K562 (cell line): ENCODE measurements around the gene CLDN7. TPM values are rescaled to one million over a fixed set of nuclear protein-coding genes. Genes with fewer than 3 reads are reported as not detected.

Experiments
- ATAC-seq: fragments of 200-7000 bp; cut with Tn5 transposase; 3 replicates; pipeline ENCODE4 v1.9.1; 2020; ENCODE audit warnings: moderate library complexity
- BruUV-seq: library from RNA; stranded (reverse); fragments of 400-500 nt; replicated peaks from 2 replicates; lab custom pipeline; 2021; lab: Mats Ljungman, UMichigan
- CTCF ChIA-PET: fragments of 300-600 bp; formaldehyde crosslinking; extraction: SDS; loops from one replicate; lab custom pipeline; 2021; ENCODE audit warnings: low intra/inter-chr PET ratio; lab: Yijun Ruan, JAX
- POLR2A ChIA-PET: fragments of 300-600, 350-650 bp; sonication (Branson Sonifier 250); formaldehyde crosslinking; extraction: SDS; loops from one replicate; lab custom pipeline; 2021; ENCODE audit warnings: antibody characterized with exemption, inconsistent platforms; lab: Yijun Ruan, JAX
- DNase-seq, 4 experiments: peaks; one replicate each; pipeline versions ENCODE4 v3.0.0 to v3.0.0-alpha.2; 2011 to 2018; ENCODE audit warnings: low spot score in 3 of 4, mixed read lengths in 3 of 4; ENCODE audit errors: extremely low read depth in 1 of 4
- FAIRE-seq: peaks from 2 replicates; lab custom pipeline; 2011; peaks lifted over from hg19 to GRCh38; lab: Jason Lieb, UNC
- H2AFZ ChIP-seq: 2 replicates; pipeline ENCODE4 v1.6.0; 2011; ENCODE audit warnings: low read depth, low read length, control low read depth, inconsistent platforms
- H3K27ac ChIP-seq: fragments of 200-600 bp; 3 replicates; pipeline ENCODE4 v1.8.0; 2011; ENCODE audit warnings: low read depth, mild to moderate bottlenecking, control low read depth, inconsistent platforms, low read length, moderate library complexity, mixed read lengths; ENCODE audit errors: extremely low read depth
- H3K27me3 ChIP-seq, 2 experiments: fragments of 300-600 bp in 1 of 2; 2 replicates in 1 of 2; 3 replicates in 1 of 2; pipeline versions ENCODE4 v1.6.0 to v1.8.0; 2011; ENCODE audit warnings: inconsistent platforms in 2 of 2, low read length in 2 of 2, mild to moderate bottlenecking in 1 of 2, mixed read lengths in 1 of 2, moderate library complexity in 1 of 2; ENCODE audit not compliant: control insufficient read depth in 2 of 2, insufficient read depth in 2 of 2
- H3K36me3 ChIP-seq: fragments of 300-600 bp; 3 replicates; pipeline ENCODE4 v1.8.0; 2011; ENCODE audit warnings: mild to moderate bottlenecking, low read length, inconsistent platforms; ENCODE audit not compliant: control insufficient read depth, insufficient read depth
- H3K4me1 ChIP-seq, 2 experiments: fragments of 200-600 bp in 1 of 2; replicated peaks in 1 of 2; 2 replicates in 1 of 2; 3 replicates in 1 of 2; pipeline versions ENCODE4 v1.5.1 to v1.8.0; 2011; ENCODE audit warnings: inconsistent platforms in 2 of 2, low read length in 2 of 2, mild to moderate bottlenecking in 1 of 2, mixed read lengths in 1 of 2, moderate library complexity in 1 of 2; ENCODE audit not compliant: control insufficient read depth in 2 of 2, insufficient read depth in 2 of 2
- H3K4me2 ChIP-seq: 2 replicates; pipeline ENCODE4 v1.6.1; 2011; ENCODE audit warnings: low read length, control low read depth, inconsistent platforms, mixed read lengths; ENCODE audit not compliant: insufficient read depth
- H3K4me3 ChIP-seq: fragments of 200-600 bp; sonication (generic), shearing (Covaris generic); 2 replicates; pipeline ENCODE4 v1.5.1; 2016; ENCODE audit warnings: control low read depth, inconsistent platforms
- H3K79me2 ChIP-seq: fragments of 200-600 bp; 3 replicates; pipeline ENCODE4 v1.8.0; 2011; ENCODE audit warnings: low read length, inconsistent platforms; ENCODE audit not compliant: control insufficient read depth, insufficient read depth
- H3K9ac ChIP-seq, 2 experiments: 2 replicates each; pipeline versions ENCODE4 v1.6.0 to v1.6.1; 2011; ENCODE audit warnings: low read depth in 2 of 2, low read length in 2 of 2, control low read depth in 1 of 2, inconsistent platforms in 1 of 2, mild to moderate bottlenecking in 1 of 2, mixed read lengths in 1 of 2; ENCODE audit not compliant: insufficient read depth in 1 of 2
- H3K9me1 ChIP-seq: one replicate; pipeline ENCODE4 v1.6.0; 2011; ENCODE audit warnings: inconsistent platforms, mild to moderate bottlenecking, low read length, moderate library complexity; ENCODE audit not compliant: control insufficient read depth, insufficient read depth
- H3K9me3 ChIP-seq: replicated peaks from 2 replicates; pipeline ENCODE4 v1.5.1; 2011; ENCODE audit warnings: low read depth, low read length, inconsistent platforms; ENCODE audit not compliant: control insufficient read depth, insufficient read depth
- H4K20me1 ChIP-seq: replicated peaks from 2 replicates; pipeline ENCODE4 v1.6.1; 2011; ENCODE audit warnings: low read length, inconsistent platforms, mixed read lengths; ENCODE audit not compliant: control insufficient read depth, insufficient read depth
- ASH1L ChIP-seq: fragments of 450-650 bp; IDR thresholded peaks from 2 replicates; pipeline ENCODE4 v1.6.1; 2018; ENCODE audit warnings: borderline replicate concordance, mild to moderate bottlenecking, low read depth; ENCODE audit not compliant: partially characterized antibody
- BDP1 ChIP-seq: IDR thresholded peaks from 3 replicates; pipeline ENCODE4 v1.6.1; 2011; ENCODE audit not compliant: insufficient read length, insufficient read depth
- DLX4 ChIP-seq: fragments of 250-450 bp; sonication (Bioruptor Pico); IDR thresholded peaks from 2 replicates; pipeline ENCODE4 v1.6.1; 2021; ENCODE audit warnings: mild to moderate bottlenecking
- E2F8 ChIP-seq: fragments of 450-650 bp; IDR thresholded peaks from 2 replicates; pipeline ENCODE4 v1.7.1; 2018; ENCODE audit warnings: mild to moderate bottlenecking, low read depth; ENCODE audit not compliant: partially characterized antibody
- FIP1L1 ChIP-seq: fragments of 200-400 bp; formaldehyde crosslinking; IDR thresholded peaks from 2 replicates; pipeline ENCODE4 v1.6.1; 2018; ENCODE audit warnings: mild to moderate bottlenecking, low read depth, low read length; ENCODE audit not compliant: poor library complexity, severe bottlenecking
- MCM5 ChIP-seq: fragments of 450-650 bp; IDR thresholded peaks from 2 replicates; pipeline ENCODE4 v1.6.1; 2016; ENCODE audit warnings: low read depth
- SMARCA5 ChIP-seq: fragments of 450-650 bp; IDR thresholded peaks from 2 replicates; pipeline ENCODE4 v1.6.1; 2016
- WGBS: fragments of 100-300 bp; shearing (Covaris generic); methylation state at CpG from one replicate; pipeline ENCODE4 v1.1.6; 2016; ENCODE audit warnings: low coverage, mixed read lengths; ENCODE audit not compliant: insufficient coverage; ENCODE audit errors: missing lambda C conversion rate; 5-methylcytosine and 5-hydroxymethylcytosine counted together
- in situ Hi-C: fragments of 300-500 bp; cut with MboI; formaldehyde crosslinking; loops from 4 replicates; pipeline ENCODE4 v1.15.0; 2018; ENCODE audit warnings: inconsistent platforms, mixed read lengths
- intact Hi-C: fragments of 100-400 bp; cut with micrococcal nuclease; formaldehyde crosslinking; loops from 2 replicates; pipeline ENCODE4 v1.14.2; 2022
- polyA plus RNA-seq, 8 experiments: library from polyadenylated mRNA; depleted of rRNA in 4 of 8; stranded (reverse) in 5 of 8; unstranded in 3 of 8; fragments of >200 nt; fragmentation: Nextera tagmentation in 2 of 8; fragmentation: Illumina TruSeq in 1 of 8; extraction: Ambion mirVana in 2 of 8; extraction: Trizol in 1 of 8; gene quantifications; 2 replicates each; pipeline versions ENCODE4 v1.2.1 to v1.2.3, GENCODE V29; 2011 to 2014; ENCODE audit warnings: inconsistent platforms in 1 of 8, missing spikeins in 1 of 8
- total RNA-seq, 7 experiments: library from RNA; depleted of rRNA in 6 of 7; stranded (reverse); fragments of >200 nt in 6 of 7; fragmentation: Illumina TruSeq in 2 of 7; extraction: Trizol in 2 of 7; gene quantifications; 2 replicates each; pipeline versions ENCODE4 v1.2.1 to v1.2.3, GENCODE V29; 2011 to 2021; ENCODE audit warnings: low replicate concordance in 1 of 7

The CLDN7 gene
- total and polyA plus RNA-seq, 9 of the 15 experiments (the other 6 are each of a cell fraction or from before 2014, with no cell fraction given), result 2.2 to 14.5 (median 7.6) TPM

GRCh38 chr17:7295230-7296180, 33.2 kb upstream of the CLDN7 start:
- Histone ChIP-seq H3K4me3 (no peak overlapping the region), H3K9me1 (no peaks in the 10 kb centered on the region), H3K27ac (no peak overlapping the region), H2AFZ (peak overlapping the region; percentile 83), H3K79me2 (no peaks in the 10 kb centered on the region), H3K4me1 (peaks cover 17 to 42% of the 10 kb centered on the region in 2 experiments), H3K9ac (no peak overlapping the region), H3K36me3 (no peaks in the 10 kb centered on the region), H4K20me1 (no peaks in the 10 kb centered on the region), H3K27me3 (no peaks in the 10 kb centered on the region), H3K9me3 (no peaks in the 10 kb centered on the region), H3K4me2 (no peak overlapping the region)
- TF ChIP-seq E2F8 (no peak), DLX4 (CRISPR knock-in tag) (no peak), SMARCA5 (no peak), ASH1L (no peak), FIP1L1 (no peak), MCM5 (no peak), BDP1 (no peak)
- ChIA-PET POLR2A (interaction anchor here (0.7 to 1.6 kb wide), 4 partner anchors 10 to 246 kb away, joined by 3 to 13 read pairs (median 4); partner anchors contain the start of gene PHF23), CTCF (interaction anchor here (2.5 kb wide), 1 partner anchor 15 kb away, joined by 19 read pairs; the partner anchor contains the start of gene SLC2A4)
- no TSS peak for BruUV-seq
- DNase-seq, result no peak
- no peak for ATAC-seq
- in situ Hi-C loops (no loop called here), intact Hi-C loops (loop anchor here (1.0 to 5.0 kb wide), 2 partner anchors 15 to 243 kb away; no protein-coding TSS in a partner anchor)
- 88% methylated on average over 15 of the region's 42 CpGs for WGBS
- FAIRE-seq, result peak; percentile 65
